Measurements from ENCODE around the gene FARP2.
"Not testable (repeated sequence)": the region's sequence is repeated elsewhere in the genome, so short reads cannot be mapped to it uniquely, and the experiment has no call there.

The FARP2 gene

DNA sequence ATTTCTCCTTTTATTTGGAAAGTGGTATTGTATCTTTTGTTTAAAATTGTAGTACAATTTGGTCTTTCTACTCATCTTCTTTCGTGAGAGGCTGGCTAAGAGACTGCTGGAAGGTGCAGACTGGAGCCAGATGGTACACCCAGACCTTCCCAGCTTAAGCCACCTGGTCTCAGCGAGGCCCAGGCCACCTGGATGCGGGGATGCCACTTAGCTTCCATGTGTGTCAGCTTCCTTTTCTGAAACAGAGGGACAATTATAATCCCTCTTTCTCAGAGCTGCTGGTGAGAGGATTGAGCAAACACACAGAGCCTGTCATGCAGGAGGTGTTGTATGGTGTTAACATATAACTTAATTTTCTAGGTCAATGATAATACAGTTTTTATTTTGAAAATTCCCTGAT lies 17.4 kb downstream of the FARP2 start:
- TF ChIP-seq, protein P1, sequence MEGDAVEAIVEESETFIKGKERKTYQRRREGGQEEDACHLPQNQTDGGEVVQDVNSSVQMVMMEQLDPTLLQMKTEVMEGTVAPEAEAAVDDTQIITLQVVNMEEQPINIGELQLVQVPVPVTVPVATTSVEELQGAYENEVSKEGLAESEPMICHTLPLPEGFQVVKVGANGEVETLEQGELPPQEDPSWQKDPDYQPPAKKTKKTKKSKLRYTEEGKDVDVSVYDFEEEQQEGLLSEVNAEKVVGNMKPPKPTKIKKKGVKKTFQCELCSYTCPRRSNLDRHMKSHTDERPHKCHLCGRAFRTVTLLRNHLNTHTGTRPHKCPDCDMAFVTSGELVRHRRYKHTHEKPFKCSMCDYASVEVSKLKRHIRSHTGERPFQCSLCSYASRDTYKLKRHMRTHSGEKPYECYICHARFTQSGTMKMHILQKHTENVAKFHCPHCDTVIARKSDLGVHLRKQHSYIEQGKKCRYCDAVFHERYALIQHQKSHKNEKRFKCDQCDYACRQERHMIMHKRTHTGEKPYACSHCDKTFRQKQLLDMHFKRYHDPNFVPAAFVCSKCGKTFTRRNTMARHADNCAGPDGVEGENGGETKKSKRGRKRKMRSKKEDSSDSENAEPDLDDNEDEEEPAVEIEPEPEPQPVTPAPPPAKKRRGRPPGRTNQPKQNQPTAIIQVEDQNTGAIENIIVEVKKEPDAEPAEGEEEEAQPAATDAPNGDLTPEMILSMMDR (conservative IDR thresholded peaks at IDR 0.05; ENCODE audit: low read depth): no peak
- no peak for DNase-seq (ENCODE audit: low spot score)
- CTCF ChIA-PET: interaction anchor here (0.6 kb wide), 2 partner anchors 13 to 19 kb away, joined by 3 read pairs; no protein-coding TSS in a partner anchor
- H3K27ac ChIP-seq: no peak overlapping the region
- POLR2A ChIA-PET (ENCODE audit: low non-redundant PET): no interaction called here

GRCh38 chr2:241373906-241374305 lies 17.8 kb downstream of the FARP2 start:
- CTCF ChIA-PET: interaction anchor here (1.0 kb wide), 1 partner anchor 9 kb away, joined by 3 read pairs; no protein-coding TSS in a partner anchor
- POLR2A ChIA-PET (ENCODE audit: low non-redundant PET); DNase-seq (ENCODE audit: low spot score); H3K27ac ChIP-seq: not testable (repeated sequence)

DNA sequence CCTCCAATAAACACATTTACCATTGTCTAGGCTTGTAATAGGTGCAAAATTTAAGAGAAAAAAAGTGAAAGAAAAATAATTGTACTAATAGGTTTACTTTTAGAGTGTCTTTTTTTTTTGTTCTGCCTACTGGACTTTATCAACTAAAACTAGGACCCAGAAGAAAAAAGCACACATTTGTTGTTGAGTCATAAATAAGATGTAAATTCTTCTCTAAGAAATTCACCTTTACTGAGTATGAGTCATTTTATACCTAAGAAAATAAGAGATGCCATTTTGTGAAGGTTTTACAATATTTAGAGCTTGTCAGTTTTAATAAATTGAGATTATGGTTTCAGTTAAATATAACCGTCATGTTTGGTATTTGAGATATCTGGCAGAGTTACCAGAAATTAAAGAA lies 19.2 kb downstream of the FARP2 start:
- no peak overlapping the region for H3K27ac ChIP-seq
- POLR2A ChIA-PET (ENCODE audit: low non-redundant PET): no interaction called here
- DNase-seq (ENCODE audit: low spot score): no peak
- CTCF ChIA-PET: no interaction called here
- TF ChIP-seq, protein P1 (conservative IDR thresholded peaks at IDR 0.05; ENCODE audit: low read depth): no peak

GRCh38 chr2:241376808-241377207 lies 20.7 kb downstream of the FARP2 start:
- POLR2A ChIA-PET (ENCODE audit: low non-redundant PET): no interaction called here
- H3K27ac ChIP-seq: no peak overlapping the region
- CTCF ChIA-PET: no interaction called here
- TF ChIP-seq, protein P1 (conservative IDR thresholded peaks at IDR 0.05; ENCODE audit: low read depth): no peak
- DNase-seq (ENCODE audit: low spot score): no peak

DNA sequence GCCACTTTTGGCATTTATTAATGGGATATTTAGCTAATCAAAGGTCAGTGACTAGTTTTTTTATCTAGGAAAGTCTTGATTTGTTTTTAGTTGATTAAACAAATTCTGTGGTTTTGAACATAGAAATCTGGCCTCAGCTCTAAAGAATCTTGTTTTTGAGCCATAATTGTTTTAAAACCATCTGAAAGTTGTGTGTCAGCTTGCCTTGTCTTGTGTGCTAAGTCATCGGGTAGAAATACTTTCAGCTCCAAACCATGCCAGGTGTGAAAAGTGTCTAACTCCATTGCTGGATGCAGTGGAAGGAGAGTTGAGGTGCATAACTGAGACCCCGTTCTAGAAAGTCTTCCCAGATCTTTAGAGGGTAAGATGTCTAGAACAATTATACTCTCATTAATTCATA lies 22.7 kb downstream of the FARP2 start:
- TF ChIP-seq, protein P1 (conservative IDR thresholded peaks at IDR 0.05; ENCODE audit: low read depth): no peak
- CTCF ChIA-PET: no interaction called here
- H3K27ac ChIP-seq: no peak overlapping the region
- POLR2A ChIA-PET (ENCODE audit: low non-redundant PET): no interaction called here
- DNase-seq (ENCODE audit: low spot score): no peak

DNA sequence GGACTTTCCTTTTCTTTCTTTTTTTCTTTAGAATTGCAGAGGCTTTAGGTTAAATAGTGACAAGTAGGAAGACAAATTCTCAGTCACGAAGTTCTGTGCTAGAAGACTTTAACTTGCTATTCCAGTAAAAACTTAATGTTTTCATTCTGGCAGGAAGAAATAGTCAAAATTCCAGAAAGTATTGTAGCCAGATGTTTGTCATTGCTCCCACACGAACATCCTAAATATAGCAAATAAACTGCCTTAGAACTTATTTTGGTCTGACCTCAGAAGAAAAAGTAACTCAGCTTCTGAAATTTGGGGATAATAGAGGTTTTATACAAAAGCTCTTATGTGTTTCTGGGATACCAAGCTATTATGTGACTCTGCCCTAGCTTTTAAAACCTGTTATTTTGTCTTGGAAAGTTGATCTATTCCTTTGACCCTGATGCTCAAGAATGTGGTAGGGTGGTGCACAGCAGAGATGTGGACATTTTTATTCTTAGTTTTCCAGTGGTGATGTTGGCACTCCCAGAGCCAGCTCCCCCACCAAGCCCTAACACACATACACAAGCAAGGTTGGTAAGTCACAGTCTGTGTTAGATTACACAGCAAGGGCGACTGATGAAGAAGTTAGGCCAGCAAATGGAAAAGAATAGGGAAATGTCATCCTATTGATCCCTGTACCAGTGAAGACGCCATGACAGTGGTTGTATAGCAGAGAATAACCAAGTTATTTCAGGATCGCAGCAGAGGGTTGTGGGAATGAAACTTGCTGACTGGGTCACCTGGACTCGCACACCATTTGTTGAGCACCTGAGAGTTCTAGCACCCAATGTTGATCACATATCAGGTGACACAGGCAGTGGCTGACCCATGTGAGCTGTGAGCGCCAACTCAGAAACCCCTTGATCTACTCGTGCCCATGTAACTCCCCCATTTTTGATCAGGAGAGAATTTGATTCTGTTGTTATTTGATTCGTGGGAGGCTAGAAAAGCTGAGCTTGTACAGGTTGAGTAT lies 23.7 kb downstream of the FARP2 start:
- CTCF ChIA-PET: interaction anchor here (0.6 kb wide), 1 partner anchor 243 kb away, joined by 3 read pairs; no protein-coding TSS in a partner anchor
- TF ChIP-seq, protein P1 (conservative IDR thresholded peaks at IDR 0.05; ENCODE audit: low read depth): no peak
- POLR2A ChIA-PET (ENCODE audit: low non-redundant PET): interaction anchor here (0.5 kb wide), 1 partner anchor 277 kb away, joined by 3 read pairs; no protein-coding TSS in a partner anchor
- DNase-seq (ENCODE audit: low spot score): no peak
- H3K27ac ChIP-seq: no peak overlapping the region

- POLR2A ChIA-PET (ENCODE audit: low non-redundant PET): no interaction called here
- H3K27ac ChIP-seq: no peak overlapping the region
- no peak for DNase-seq (ENCODE audit: low spot score)
- TF ChIP-seq, protein P1 (conservative IDR thresholded peaks at IDR 0.05; ENCODE audit: low read depth): no peak
- CTCF ChIA-PET: no interaction called here
Observed at GRCh38 chr2:241381872-241382271, 25.8 kb downstream of the FARP2 start.

DNA sequence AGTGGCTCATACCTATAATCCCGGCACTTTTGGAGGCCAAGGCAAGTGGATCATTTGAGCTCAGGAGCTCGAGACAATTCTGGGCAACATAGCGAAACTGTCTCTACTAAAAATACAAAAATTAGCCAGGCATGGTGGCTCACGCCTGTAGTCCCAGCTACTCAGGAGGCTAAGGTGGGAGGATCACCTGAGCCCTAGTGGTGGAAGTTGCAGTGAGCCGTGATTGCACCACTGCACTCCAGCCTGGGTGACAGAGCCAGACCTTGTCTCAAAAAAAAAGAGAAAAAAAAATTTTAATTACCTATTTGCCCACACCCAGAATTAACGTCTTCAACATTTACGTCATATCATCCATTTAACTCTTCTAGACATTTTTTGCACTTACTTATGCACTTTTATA lies 29.4 kb downstream of the FARP2 start:
- CTCF ChIA-PET; DNase-seq (ENCODE audit: low spot score); H3K27ac ChIP-seq; POLR2A ChIA-PET (ENCODE audit: low non-redundant PET): not testable (repeated sequence)

All from RWPE1 (cell line).